BLaER1 (cell line): Measurements from ENCODE around the gene C4orf51.

ENCODE experiments used
- H3K27ac ChIP-seq: shearing (Covaris generic); formaldehyde crosslinking; 2 replicates; pipeline ENCODE4 v1.8.1; 2022
- H3K27me3 ChIP-seq: shearing (Covaris generic); formaldehyde crosslinking; 2 replicates; pipeline ENCODE4 v1.8.1; 2022
- H3K36me3 ChIP-seq: shearing (Covaris generic); formaldehyde crosslinking; 2 replicates; pipeline ENCODE4 v1.8.1; 2022
- H3K4me1 ChIP-seq: shearing (Covaris generic); formaldehyde crosslinking; 2 replicates; pipeline ENCODE4 v1.8.1; 2022
- H3K4me2 ChIP-seq: shearing (Covaris generic); formaldehyde crosslinking; 2 replicates; pipeline ENCODE4 v1.8.1; 2022
- H3K4me3 ChIP-seq: shearing (Covaris generic); formaldehyde crosslinking; 2 replicates; pipeline ENCODE4 v1.8.1; 2022
- H3K9ac ChIP-seq: shearing (Covaris generic); formaldehyde crosslinking; 2 replicates; pipeline ENCODE4 v1.8.1; 2022
- H3K9me3 ChIP-seq: shearing (Covaris generic); formaldehyde crosslinking; 2 replicates; pipeline ENCODE4 v1.8.1; 2022
- H4K20me1 ChIP-seq: shearing (Covaris generic); formaldehyde crosslinking; 2 replicates; pipeline ENCODE4 v1.8.1; 2022
- Cebpa-rat ChIP-seq: shearing (Covaris generic); IDR thresholded peaks from 2 replicates; pipeline ENCODE4 v1.8.1; 2022

Gene C4orf51

GRCh38 chr4:145740806-145741205, 60.9 kb downstream of the C4orf51 start:
- H3K27ac ChIP-seq: no peak overlapping the region

GRCh38 chr4:145743641-145744040, 63.7 kb downstream of the C4orf51 start:
- H3K4me2 ChIP-seq: no peak overlapping the region
- no peak for TF ChIP-seq Cebpa-rat
- H3K9ac ChIP-seq: no peak overlapping the region
- no peaks in the 10 kb centered on the region for H3K4me1 ChIP-seq
- no peaks in the 10 kb centered on the region for H3K27me3 ChIP-seq
- H3K36me3 ChIP-seq: no peaks in the 10 kb centered on the region
- no peak overlapping the region for H3K27ac ChIP-seq
- no peaks in the 10 kb centered on the region for H3K9me3 ChIP-seq
- no peak overlapping the region for H3K4me3 ChIP-seq
- H4K20me1 ChIP-seq: no peaks in the 10 kb centered on the region

More at GRCh38 chr4:145740806-145741205, 60.9 kb downstream of the C4orf51 start:
- Histone ChIP-seq H3K9me3 (no peaks in the 10 kb centered on the region), H3K4me1 (no peaks in the 10 kb centered on the region), H3K4me2 (no peak overlapping the region), H3K9ac (no peak overlapping the region), H4K20me1 (no peaks in the 10 kb centered on the region), H3K36me3 (no peaks in the 10 kb centered on the region), H3K27me3 (no peaks in the 10 kb centered on the region), H3K4me3 (no peak overlapping the region)
- TF ChIP-seq Cebpa-rat: no peak

GRCh38 chr4:145755802-145756201, 75.9 kb downstream of the C4orf51 start:
- Histone ChIP-seq H3K27me3 (no peaks in the 10 kb centered on the region), H3K4me2 (no peak overlapping the region), H3K9me3 (0 out of 2 replicates have a peak, but pooled peaks cover 5% of the 10 kb centered on the region), H3K4me1 (no peaks in the 10 kb centered on the region), H3K4me3 (no peak overlapping the region), H3K9ac (no peak overlapping the region), H3K36me3 (peaks cover 22% of the 10 kb centered on the region), H3K27ac (no peak overlapping the region), H4K20me1 (no peaks in the 10 kb centered on the region)
- TF ChIP-seq Cebpa-rat: no peak

- Histone ChIP-seq H3K9me3 (peaks cover 9% of the 10 kb centered on the region; the same call in 1 of the 2 replicates), H3K4me3 (no peak overlapping the region), H3K4me1 (no peaks in the 10 kb centered on the region), H3K4me2 (no peak overlapping the region), H3K27me3 (no peaks in the 10 kb centered on the region), H3K9ac (no peak overlapping the region), H3K27ac (no peak overlapping the region), H4K20me1 (no peaks in the 10 kb centered on the region), H3K36me3 (peaks cover 27% of the 10 kb centered on the region)
- no peak for TF ChIP-seq Cebpa-rat
These were observed 76.3 kb downstream of the C4orf51 start for GRCh38 chr4:145756244-145756643.

GRCh38 chr4:145757188-145757587, 77.2 kb downstream of the C4orf51 start:
- H3K27ac ChIP-seq: no peak overlapping the region

GRCh38 chr4:145760176-145760575, 80.2 kb downstream of the C4orf51 start:
- Histone ChIP-seq H3K27me3 (no peaks in the 10 kb centered on the region), H3K27ac (no peak overlapping the region), H4K20me1 (no peaks in the 10 kb centered on the region), H3K4me3 (no peak overlapping the region), H3K9me3 (peaks cover 6% of the 10 kb centered on the region; the same call in 1 of the 2 replicates), H3K4me1 (no peaks in the 10 kb centered on the region), H3K36me3 (peaks cover 66% of the 10 kb centered on the region), H3K4me2 (no peak overlapping the region), H3K9ac (no peak overlapping the region)
- no peak for TF ChIP-seq Cebpa-rat

More at GRCh38 chr4:145757188-145757587, 77.2 kb downstream of the C4orf51 start:
- H3K9me3 ChIP-seq: peaks cover 6% of the 10 kb centered on the region; the same call in 1 of the 2 replicates
- no peaks in the 10 kb centered on the region for H4K20me1 ChIP-seq
- no peaks in the 10 kb centered on the region for H3K27me3 ChIP-seq
- H3K4me3 ChIP-seq: no peak overlapping the region
- H3K4me1 ChIP-seq: no peaks in the 10 kb centered on the region
- no peak overlapping the region for H3K9ac ChIP-seq
- H3K36me3 ChIP-seq: peaks cover 36% of the 10 kb centered on the region
- no peak for TF ChIP-seq Cebpa-rat
- no peak overlapping the region for H3K4me2 ChIP-seq

- Histone ChIP-seq H3K36me3 (peaks cover 77% of the 10 kb centered on the region), H3K9me3 (peaks cover 6% of the 10 kb centered on the region; the same call in 1 of the 2 replicates)
These were observed 81.3 kb downstream of the C4orf51 start for GRCh38 chr4:145760961-145761929.

GRCh38 chr4:145762719-145763118, 82.8 kb downstream of the C4orf51 start:
- peaks cover 90% of the 10 kb centered on the region for H3K36me3 ChIP-seq

More at GRCh38 chr4:145760961-145761929, 81.3 kb downstream of the C4orf51 start:
- no peaks in the 10 kb centered on the region for H3K27me3 ChIP-seq
- no peak overlapping the region for H3K27ac ChIP-seq
- no peak overlapping the region for H3K4me2 ChIP-seq
- no peaks in the 10 kb centered on the region for H3K4me1 ChIP-seq
- no peak overlapping the region for H3K4me3 ChIP-seq
- H4K20me1 ChIP-seq: no peaks in the 10 kb centered on the region
- no peak for TF ChIP-seq Cebpa-rat
- H3K9ac ChIP-seq: no peak overlapping the region

GRCh38 chr4:145763399-145763798, 83.5 kb downstream of the C4orf51 start:
- TF ChIP-seq Cebpa-rat: no peak
- H3K36me3 ChIP-seq: peaks cover 93% of the 10 kb centered on the region
- peaks cover 6% of the 10 kb centered on the region; the same call in 1 of the 2 replicates for H3K9me3 ChIP-seq
- H4K20me1 ChIP-seq: no peaks in the 10 kb centered on the region
- no peak overlapping the region for H3K4me2 ChIP-seq
- no peaks in the 10 kb centered on the region for H3K27me3 ChIP-seq
- H3K9ac ChIP-seq: no peak overlapping the region
- no peaks in the 10 kb centered on the region for H3K4me1 ChIP-seq
- H3K27ac ChIP-seq: no peak overlapping the region
- no peak overlapping the region for H3K4me3 ChIP-seq

More at GRCh38 chr4:145762719-145763118, 82.8 kb downstream of the C4orf51 start:
- H3K4me2 ChIP-seq: no peak overlapping the region
- H3K4me1 ChIP-seq: no peaks in the 10 kb centered on the region
- no peak overlapping the region for H3K4me3 ChIP-seq
- H4K20me1 ChIP-seq: no peaks in the 10 kb centered on the region
- H3K9me3 ChIP-seq: peaks cover 6% of the 10 kb centered on the region; the same call in 1 of the 2 replicates
- H3K9ac ChIP-seq: no peak overlapping the region
- H3K27me3 ChIP-seq: no peaks in the 10 kb centered on the region
- TF ChIP-seq Cebpa-rat: no peak
- H3K27ac ChIP-seq: no peak overlapping the region

GRCh38 chr4:145766273-145766672, 86.3 kb downstream of the C4orf51 start:
- peaks cover 83% of the 10 kb centered on the region for H3K36me3 ChIP-seq
- H3K27ac ChIP-seq: no peak overlapping the region
- H3K27me3 ChIP-seq: no peaks in the 10 kb centered on the region
- no peak for TF ChIP-seq Cebpa-rat
- H3K4me3 ChIP-seq: no peak overlapping the region
- no peak overlapping the region for H3K9ac ChIP-seq
- no peaks in the 10 kb centered on the region for H4K20me1 ChIP-seq
- no peak overlapping the region for H3K4me2 ChIP-seq
- H3K4me1 ChIP-seq: no peaks in the 10 kb centered on the region
- peaks cover 1% of the 10 kb centered on the region; the same call in 1 of the 2 replicates for H3K9me3 ChIP-seq
